ENCODE data around the gene FILIP1L.

FILIP1L gene

GRCh38 chr3:99851955-99852354 lies 262.3 kb downstream of the FILIP1L start:
- TF ChIP-seq CTCF (IDR thresholded peaks at IDR 0.05; ENCODE audit: low read depth, low read length): no peak

GRCh38 chr3:99850608-99851007 lies 263.7 kb downstream of the FILIP1L start:
- H3K27me3 ChIP-seq (ENCODE audit: insufficient read depth, low read depth, severe bottlenecking): no peaks in the 10 kb centered on the region
- DNase-seq: no peak
- H3K27ac ChIP-seq: no peak overlapping the region
- no peaks in the 10 kb centered on the region for H3K9me3 ChIP-seq (ENCODE audit: severe bottlenecking)
- H3K4me3 ChIP-seq (ENCODE audit: low read depth, low read length): no peak overlapping the region
- no peak for TF ChIP-seq CTCF (IDR thresholded peaks at IDR 0.05; ENCODE audit: low read depth, low read length)
- H3K36me3 ChIP-seq: peaks cover 31% of the 10 kb centered on the region

More at GRCh38 chr3:99851955-99852354, 262.3 kb downstream of the FILIP1L start:
- H3K4me3 ChIP-seq (ENCODE audit: low read depth, low read length): no peak overlapping the region
- peaks cover 45% of the 10 kb centered on the region for H3K36me3 ChIP-seq
- no peak overlapping the region for H3K27ac ChIP-seq
- no peaks in the 10 kb centered on the region for H3K9me3 ChIP-seq (ENCODE audit: severe bottlenecking)
- H3K27me3 ChIP-seq (ENCODE audit: insufficient read depth, low read depth, severe bottlenecking): no peaks in the 10 kb centered on the region
- DNase-seq: no peak

- no peak for DNase-seq
- no peak overlapping the region for H3K4me3 ChIP-seq (ENCODE audit: low read depth, low read length)
- H3K27me3 ChIP-seq (ENCODE audit: insufficient read depth, low read depth, severe bottlenecking): no peaks in the 10 kb centered on the region
- TF ChIP-seq CTCF (IDR thresholded peaks at IDR 0.05; ENCODE audit: low read depth, low read length): no peak
- no peaks in the 10 kb centered on the region for H3K9me3 ChIP-seq (ENCODE audit: severe bottlenecking)
- no peak overlapping the region for H3K27ac ChIP-seq
- peaks cover 31% of the 10 kb centered on the region for H3K36me3 ChIP-seq
These were observed 265.9 kb downstream of the FILIP1L start for GRCh38 chr3:99848433-99848832.

GRCh38 chr3:99846477-99847160 lies 267.7 kb downstream of the FILIP1L start:
- H3K27ac ChIP-seq: no peak overlapping the region
- H3K27me3 ChIP-seq (ENCODE audit: insufficient read depth, low read depth, severe bottlenecking): no peaks in the 10 kb centered on the region
- peaks cover 31% of the 10 kb centered on the region for H3K36me3 ChIP-seq
- DNase-seq: no peak
- H3K9me3 ChIP-seq (ENCODE audit: severe bottlenecking): no peaks in the 10 kb centered on the region
- no peak for TF ChIP-seq CTCF (IDR thresholded peaks at IDR 0.05; ENCODE audit: low read depth, low read length)
- H3K4me3 ChIP-seq (ENCODE audit: low read depth, low read length): no peak overlapping the region

GRCh38 chr3:99845999-99846398 lies 268.3 kb downstream of the FILIP1L start:
- Histone ChIP-seq H3K9me3 (ENCODE audit: severe bottlenecking) (no peaks in the 10 kb centered on the region), H3K27ac (no peak overlapping the region), H3K36me3 (peaks cover 31% of the 10 kb centered on the region), H3K27me3 (ENCODE audit: insufficient read depth, low read depth, severe bottlenecking) (no peaks in the 10 kb centered on the region), H3K4me3 (ENCODE audit: low read depth, low read length) (no peak overlapping the region)
- DNase-seq: no peak
- no peak for TF ChIP-seq CTCF (IDR thresholded peaks at IDR 0.05; ENCODE audit: low read depth, low read length)

- no peak for TF ChIP-seq CTCF (IDR thresholded peaks at IDR 0.05; ENCODE audit: low read depth, low read length)
- no peaks in the 10 kb centered on the region for H3K27me3 ChIP-seq (ENCODE audit: insufficient read depth, low read depth, severe bottlenecking)
- DNase-seq: no peak
- no peak overlapping the region for H3K27ac ChIP-seq
- no peak overlapping the region for H3K4me3 ChIP-seq (ENCODE audit: low read depth, low read length)
- no peaks in the 10 kb centered on the region for H3K9me3 ChIP-seq (ENCODE audit: severe bottlenecking)
- peaks cover 25% of the 10 kb centered on the region for H3K36me3 ChIP-seq
These were observed 269.0 kb downstream of the FILIP1L start for GRCh38 chr3:99845331-99845730.
